ENCODE results near the gene KBTBD8. TPM values are rescaled to one million over a fixed set of nuclear protein-coding genes. Genes with fewer than 3 reads are reported as not detected.

The KBTBD8 gene
- total RNA-seq, 1 donor from 2014 or later: 1.6 TPM

GRCh38 chr3:66956742-66957141 lies 41.4 kb upstream of the KBTBD8 start:
- FAIRE-seq: no peak
- H3K36me3 ChIP-seq (ENCODE audit: control insufficient read depth, insufficient read depth, low read length): no peaks in the 10 kb centered on the region
- no peak overlapping the region for H3K4me3 ChIP-seq (ENCODE audit: low read depth, low read length)
- DNase-seq (ENCODE audit: low read depth): no peak
- H3K27me3 ChIP-seq (ENCODE audit: control insufficient read depth, insufficient read depth, low read length): no peaks in the 10 kb centered on the region
- TF ChIP-seq CTCF (IDR thresholded peaks at IDR 0.05; ENCODE audit: insufficient read depth, low read length, severe bottlenecking): no peak

GRCh38 chr3:66957367-66957766 lies 40.7 kb upstream of the KBTBD8 start:
- Histone ChIP-seq H3K27me3 (ENCODE audit: control insufficient read depth, insufficient read depth, low read length) (no peaks in the 10 kb centered on the region), H3K4me3 (ENCODE audit: low read depth, low read length) (no peak overlapping the region), H3K36me3 (ENCODE audit: control insufficient read depth, insufficient read depth, low read length) (no peaks in the 10 kb centered on the region)
- DNase-seq (ENCODE audit: low read depth): no peak
- TF ChIP-seq CTCF (IDR thresholded peaks at IDR 0.05; ENCODE audit: insufficient read depth, low read length, severe bottlenecking): no peak
- FAIRE-seq: no peak

- no peaks in the 10 kb centered on the region for H3K36me3 ChIP-seq (ENCODE audit: control insufficient read depth, insufficient read depth, low read length)
- no peak for FAIRE-seq
- DNase-seq (ENCODE audit: low read depth): no peak
- H3K27me3 ChIP-seq (ENCODE audit: control insufficient read depth, insufficient read depth, low read length): no peaks in the 10 kb centered on the region
- H3K4me3 ChIP-seq (ENCODE audit: low read depth, low read length): no peak overlapping the region
- no peak for TF ChIP-seq CTCF (IDR thresholded peaks at IDR 0.05; ENCODE audit: insufficient read depth, low read length, severe bottlenecking)
These were observed 40.0 kb upstream of the KBTBD8 start for GRCh38 chr3:66958067-66958466.

GRCh38 chr3:66962664-66963063 lies 35.4 kb upstream of the KBTBD8 start:
- H3K4me3 ChIP-seq (ENCODE audit: low read depth, low read length): no peak overlapping the region
- no peaks in the 10 kb centered on the region for H3K27me3 ChIP-seq (ENCODE audit: control insufficient read depth, insufficient read depth, low read length)
- H3K36me3 ChIP-seq (ENCODE audit: control insufficient read depth, insufficient read depth, low read length): no peaks in the 10 kb centered on the region
- FAIRE-seq (no peak), DNase-seq (ENCODE audit: low read depth) (no peak)
- TF ChIP-seq CTCF (IDR thresholded peaks at IDR 0.05; ENCODE audit: insufficient read depth, low read length, severe bottlenecking): no peak

- no peak for TF ChIP-seq CTCF (IDR thresholded peaks at IDR 0.05; ENCODE audit: insufficient read depth, low read length, severe bottlenecking)
- DNase-seq (ENCODE audit: low read depth) (no peak), FAIRE-seq (no peak)
- H3K27me3 ChIP-seq (ENCODE audit: control insufficient read depth, insufficient read depth, low read length): no peaks in the 10 kb centered on the region
- H3K4me3 ChIP-seq (ENCODE audit: low read depth, low read length): no peak overlapping the region
- H3K36me3 ChIP-seq (ENCODE audit: control insufficient read depth, insufficient read depth, low read length): no peaks in the 10 kb centered on the region
These were observed 26.9 kb upstream of the KBTBD8 start for GRCh38 chr3:66971245-66971644.

- no peak overlapping the region for H3K4me3 ChIP-seq (ENCODE audit: low read depth, low read length)
- FAIRE-seq (no peak), DNase-seq (ENCODE audit: low read depth) (peak; percentile 60)
These were observed 26.1 kb upstream of the KBTBD8 start for GRCh38 chr3:66971891-66972551.

More at GRCh38 chr3:66971891-66972551, 26.1 kb upstream of the KBTBD8 start:
- no peaks in the 10 kb centered on the region for H3K27me3 ChIP-seq (ENCODE audit: control insufficient read depth, insufficient read depth, low read length)
- H3K36me3 ChIP-seq (ENCODE audit: control insufficient read depth, insufficient read depth, low read length): no peaks in the 10 kb centered on the region
- TF ChIP-seq CTCF (IDR thresholded peaks at IDR 0.05; ENCODE audit: insufficient read depth, low read length, severe bottlenecking): peak; percentile 91

All from bronchial epithelial cell (primary cell).